Tibial nerve (tissue), 4 donors: ENCODE results near the gene STEAP1B. TPM values are rescaled to one million over a fixed set of nuclear protein-coding genes. Genes with fewer than 3 reads are reported as not detected.

Experiments used
- DNase-seq, 2 donors: peaks; one replicate each; pipeline ENCODE4 v3.0.0-alpha.2; 2019; ENCODE audit warnings: low spot score in 2 of 2
- H3K27ac ChIP-seq, 4 donors: fragments of 200-600 bp; sonication (generic) in 3 of 4; one replicate each; pipeline ENCODE4 v1.5.1; 2017 to 2019; ENCODE audit warnings: mild to moderate bottlenecking in 1 of 4
- H3K27me3 ChIP-seq, 2 donors: fragments of 200-600 bp; sonication (generic) in 1 of 2; one replicate each; pipeline versions ENCODE4 v1.5.1 to v1.6.0; 2017 to 2019
- H3K36me3 ChIP-seq, 3 donors: fragments of 200-600 bp; sonication (generic); one replicate each; pipeline ENCODE4 v1.5.1; 2018 to 2019
- H3K4me1 ChIP-seq, 4 donors: fragments of 200-600 bp; sonication (generic) in 3 of 4; one replicate each; pipeline ENCODE4 v1.5.1; 2017 to 2019
- H3K4me3 ChIP-seq, 4 donors: fragments of 200-600 bp; sonication (generic) in 3 of 4; one replicate each; pipeline ENCODE4 v1.5.1; 2017 to 2019; ENCODE audit warnings: mild to moderate bottlenecking in 1 of 4, moderate library complexity in 1 of 4
- H3K9me3 ChIP-seq, 4 donors: fragments of 200-600 bp; sonication (generic) in 3 of 4; one replicate each; pipeline ENCODE4 v1.5.1; 2017 to 2019
- CTCF ChIP-seq, 5 experiments: fragments of 200-600 bp in 3 of 5; fragments of 450-650 bp in 2 of 5; sonication (generic) in 3 of 5; IDR thresholded peaks; one replicate each; pipeline ENCODE4 v1.5.1; 2016 to 2019; ENCODE audit warnings: antibody characterized with exemption in 5 of 5, mild to moderate bottlenecking in 3 of 5, moderate library complexity in 2 of 5
- EP300 ChIP-seq, 2 donors: sonication (generic); formaldehyde crosslinking; IDR thresholded peaks; one replicate each; pipeline ENCODE4 v1.6.1; 2017; ENCODE audit warnings: antibody characterized with exemption in 2 of 2, mild to moderate bottlenecking in 1 of 2
- POLR2A ChIP-seq, 2 donors: fragments of 450-650 bp; IDR thresholded peaks; one replicate each; pipeline ENCODE4 v1.6.1; 2017; ENCODE audit warnings: antibody characterized with exemption in 2 of 2, mild to moderate bottlenecking in 2 of 2, moderate library complexity in 2 of 2
- WGBS, 2 donors: methylation state at CpG; one replicate each; pipeline ENCODE4 v1.1.5; 2018; 5-methylcytosine and 5-hydroxymethylcytosine counted together
- total RNA-seq, 4 donors: library from RNA; depleted of rRNA; stranded (reverse); fragments of >200 nt; gene quantifications; one replicate each; pipeline ENCODE4 v1.1.0, GENCODE V29; 2016

Gene STEAP1B
- total RNA-seq, 4 donors from 2014 or later, result 4.2 to 20.5 (median 14.0) TPM

GRCh38 chr7:22378199-22378980, 121.6 kb downstream of the STEAP1B start:
- no peak overlapping the region for H3K27ac ChIP-seq
- DNase-seq, result no peak

GRCh38 chr7:22377703-22378102, 122.3 kb downstream of the STEAP1B start:
- Histone ChIP-seq H3K4me3 (no peak overlapping the region), H3K27ac (no peak overlapping the region), H3K4me1 (no peaks in the 10 kb centered on the region), H3K27me3 (no peaks in the 10 kb centered on the region), H3K36me3 (no peaks in the 10 kb centered on the region), H3K9me3 (no peaks in the 10 kb centered on the region)
- WGBS, 2 donors, result 39 to 64% methylated on average over 2 of the region's 2 CpGs
- TF ChIP-seq POLR2A (IDR thresholded peaks at IDR 0.05) (no peak), CTCF (IDR thresholded peaks at IDR 0.05) (no peak), EP300 (IDR thresholded peaks at IDR 0.05) (no peak)
- no peak for DNase-seq

More at GRCh38 chr7:22378199-22378980, 121.6 kb downstream of the STEAP1B start:
- no peak for TF ChIP-seq EP300 (IDR thresholded peaks at IDR 0.05)
- TF ChIP-seq CTCF (IDR thresholded peaks at IDR 0.05), result no peak
- no peak for TF ChIP-seq POLR2A (IDR thresholded peaks at IDR 0.05)
- Histone ChIP-seq H3K9me3 (no peaks in the 10 kb centered on the region), H3K27me3 (no peaks in the 10 kb centered on the region), H3K36me3 (no peaks in the 10 kb centered on the region), H3K4me1 (no peaks in the 10 kb centered on the region), H3K4me3 (no peak overlapping the region)
- WGBS, 2 donors, result 68 to 70% methylated on average over 7 of the region's 7 CpGs

- Histone ChIP-seq H3K4me1 (no peaks in the 10 kb centered on the region), H3K4me3 (no peak overlapping the region), H3K9me3 (no peaks in the 10 kb centered on the region), H3K27ac (no peak overlapping the region), H3K36me3 (no peaks in the 10 kb centered on the region), H3K27me3 (no peaks in the 10 kb centered on the region)
- 82 to 90% methylated on average over 2 of the region's 2 CpGs for WGBS, 2 donors
- no peak for DNase-seq
- no peak for TF ChIP-seq POLR2A (IDR thresholded peaks at IDR 0.05)
- TF ChIP-seq EP300 (IDR thresholded peaks at IDR 0.05), result no peak
- no peak for TF ChIP-seq CTCF (IDR thresholded peaks at IDR 0.05)
Observed at GRCh38 chr7:22375359-22376048, 124.5 kb downstream of the STEAP1B start.

- Histone ChIP-seq H3K27me3 (no peaks in the 10 kb centered on the region), H3K9me3 (no peaks in the 10 kb centered on the region), H3K4me3 (no peak overlapping the region), H3K27ac (no peak overlapping the region), H3K4me1 (no peaks in the 10 kb centered on the region), H3K36me3 (no peaks in the 10 kb centered on the region)
- 91% methylated on average over 2 of the region's 2 CpGs for WGBS, 2 donors
- no peak for TF ChIP-seq CTCF (IDR thresholded peaks at IDR 0.05)
- no peak for TF ChIP-seq POLR2A (IDR thresholded peaks at IDR 0.05)
- TF ChIP-seq EP300 (IDR thresholded peaks at IDR 0.05), result no peak
- no peak for DNase-seq
Observed at GRCh38 chr7:22373911-22374310, 126.1 kb downstream of the STEAP1B start.

- no peak for DNase-seq
- Histone ChIP-seq H3K27ac (no peak overlapping the region), H3K36me3 (no peaks in the 10 kb centered on the region), H3K9me3 (no peaks in the 10 kb centered on the region), H3K4me1 (no peaks in the 10 kb centered on the region), H3K4me3 (no peak overlapping the region), H3K27me3 (no peaks in the 10 kb centered on the region)
- 61 to 63% methylated on average over 3 of the region's 3 CpGs for WGBS, 2 donors
- no peak for TF ChIP-seq POLR2A (IDR thresholded peaks at IDR 0.05)
- no peak for TF ChIP-seq EP300 (IDR thresholded peaks at IDR 0.05)
- TF ChIP-seq CTCF (IDR thresholded peaks at IDR 0.05), result no peak
Observed at GRCh38 chr7:22373388-22373787, 126.6 kb downstream of the STEAP1B start.
